Stimulated activated CD4-positive, alpha-beta T cell treated with anti-CD3 and anti-CD28 coated beads, Interleukin-4, amount 100 ng/mL, for 48 hours (primary cell): Measurements from ENCODE around the gene FBXO34.

ENCODE experiments used
- DNase-seq, 2 donors: peaks; one replicate each; pipeline ENCODE4 v3.0.0-alpha.2; 2020; ENCODE audit warnings: low read depth in 2 of 2

The FBXO34 gene, protein sequence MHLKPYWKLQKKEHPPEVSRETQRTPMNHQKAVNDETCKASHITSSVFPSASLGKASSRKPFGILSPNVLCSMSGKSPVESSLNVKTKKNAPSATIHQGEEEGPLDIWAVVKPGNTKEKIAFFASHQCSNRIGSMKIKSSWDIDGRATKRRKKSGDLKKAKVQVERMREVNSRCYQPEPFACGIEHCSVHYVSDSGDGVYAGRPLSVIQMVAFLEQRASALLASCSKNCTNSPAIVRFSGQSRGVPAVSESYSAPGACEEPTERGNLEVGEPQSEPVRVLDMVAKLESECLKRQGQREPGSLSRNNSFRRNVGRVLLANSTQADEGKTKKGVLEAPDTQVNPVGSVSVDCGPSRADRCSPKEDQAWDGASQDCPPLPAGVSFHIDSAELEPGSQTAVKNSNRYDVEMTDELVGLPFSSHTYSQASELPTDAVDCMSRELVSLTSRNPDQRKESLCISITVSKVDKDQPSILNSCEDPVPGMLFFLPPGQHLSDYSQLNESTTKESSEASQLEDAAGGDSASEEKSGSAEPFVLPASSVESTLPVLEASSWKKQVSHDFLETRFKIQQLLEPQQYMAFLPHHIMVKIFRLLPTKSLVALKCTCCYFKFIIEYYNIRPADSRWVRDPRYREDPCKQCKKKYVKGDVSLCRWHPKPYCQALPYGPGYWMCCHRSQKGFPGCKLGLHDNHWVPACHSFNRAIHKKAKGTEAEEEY

DNA sequence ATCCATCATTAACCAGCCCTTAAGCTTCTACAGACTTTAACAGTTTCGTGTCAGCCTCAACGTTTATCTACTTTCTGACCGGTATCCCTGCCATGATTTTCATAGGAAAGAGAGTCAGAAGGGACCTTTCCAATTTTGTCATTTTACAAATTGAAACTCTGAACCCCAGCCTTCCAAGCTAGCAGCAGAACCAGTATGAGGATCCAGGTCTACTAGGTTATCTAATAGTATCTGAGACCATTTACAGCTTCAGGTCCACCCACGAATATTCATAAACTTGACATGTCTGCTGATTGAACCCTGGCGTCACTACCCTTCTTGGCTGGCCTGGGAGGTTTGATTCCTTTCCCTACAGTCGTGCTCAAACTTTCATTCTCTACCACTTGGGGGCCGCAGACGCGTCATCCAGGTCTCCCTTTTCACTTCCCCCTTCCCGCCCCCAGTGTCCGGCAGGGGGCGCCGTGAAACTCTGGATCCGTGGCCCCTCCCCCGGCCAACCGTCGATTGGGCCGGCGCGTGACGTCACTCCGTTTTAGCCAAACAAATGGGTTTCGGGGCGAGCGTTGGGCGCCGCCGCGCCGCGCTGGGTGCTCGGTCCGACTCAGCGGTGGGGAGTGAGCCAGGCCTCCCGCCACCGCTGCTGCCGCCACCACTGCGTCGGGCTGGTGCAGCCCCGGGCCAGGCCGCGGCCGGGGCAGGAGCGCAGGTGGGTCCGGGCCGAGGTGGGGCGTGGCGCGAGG is at the start of gene FBXO34:
Gene FBXO34, plus strand, starts transcription at position 590 of the 740 bp plus-strand sequence. CDS start 78,970 bp downstream, outside the sequence.
- DNase-seq = peak; percentile 99 to 100

DNA sequence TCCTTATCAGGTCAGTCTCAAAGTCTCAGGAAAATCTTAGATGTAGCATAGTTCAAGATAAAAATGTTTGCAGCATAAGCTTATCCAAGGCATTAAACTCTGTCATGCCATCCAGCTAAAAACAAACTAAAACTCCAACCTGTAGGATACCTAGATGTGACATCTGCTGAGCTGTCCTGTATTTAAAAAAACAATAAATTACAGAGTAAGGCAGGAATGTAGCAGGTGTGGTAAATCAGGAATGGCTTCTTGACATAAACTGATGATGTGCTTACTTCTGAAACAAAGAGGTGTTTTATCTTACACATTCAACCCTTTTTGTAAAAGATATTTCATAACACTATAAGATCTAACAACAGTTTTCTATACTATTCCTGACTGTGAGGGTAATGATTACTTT is 49.3 kb upstream of the FBXO34 start:
- no peak for DNase-seq

DNA sequence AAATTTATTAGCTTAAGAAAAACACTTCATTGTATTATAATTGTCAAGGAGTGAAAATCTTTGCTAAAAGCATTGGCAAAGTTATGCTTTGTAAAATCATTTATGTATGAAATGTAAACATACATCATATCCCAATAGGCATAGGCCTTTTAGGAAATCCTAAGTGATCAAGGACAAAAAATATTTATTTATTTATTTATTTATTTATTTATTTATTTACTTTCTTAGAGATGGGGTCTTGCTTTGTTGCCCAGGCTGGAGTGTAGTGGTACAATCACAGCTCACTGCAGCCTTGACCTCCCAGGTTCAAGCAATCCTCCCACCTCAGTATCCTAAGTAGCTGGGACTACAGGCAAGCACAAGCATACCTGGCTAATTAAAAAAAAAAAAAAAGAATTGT is 47.9 kb upstream of the FBXO34 start:
- DNase-seq = no peak

DNA sequence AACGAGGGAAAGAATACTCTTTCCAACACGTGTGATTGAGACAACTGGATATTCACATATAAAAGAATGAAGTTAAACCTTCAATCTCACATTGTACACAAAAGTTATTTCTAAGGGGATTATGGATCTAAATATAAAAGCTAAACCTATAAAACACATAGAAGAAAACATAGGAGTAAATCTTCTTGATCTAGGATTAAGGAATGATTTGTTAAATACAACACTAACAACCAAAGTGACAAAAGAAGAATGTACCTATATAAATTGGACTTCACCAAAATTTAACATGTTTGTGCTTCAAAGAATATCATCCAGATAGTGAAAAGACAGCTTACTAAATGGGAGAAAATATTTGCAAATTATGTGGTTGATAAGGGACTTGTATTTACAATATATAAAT is 43.0 kb upstream of the FBXO34 start:
- no peak for DNase-seq

DNA sequence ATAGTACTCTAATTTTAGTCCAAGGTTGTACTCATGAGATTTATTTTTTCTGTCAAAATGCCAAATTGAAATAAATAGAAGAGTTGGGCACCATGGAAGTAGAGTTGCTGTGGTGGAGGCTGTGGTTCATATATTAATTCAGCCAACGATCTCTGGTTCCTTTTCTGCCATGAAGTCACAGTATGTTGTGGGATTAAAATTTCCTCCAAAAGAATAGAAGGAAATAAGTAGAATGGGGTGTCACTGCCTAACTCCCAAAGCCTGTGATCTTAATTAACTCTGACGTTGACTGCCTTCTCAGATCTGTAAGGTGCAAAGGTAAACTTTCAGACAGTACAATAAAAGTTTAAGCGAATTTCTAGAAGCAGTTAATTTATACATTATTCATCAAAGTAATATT is 37.6 kb upstream of the FBXO34 start:
- no peak for DNase-seq

DNA sequence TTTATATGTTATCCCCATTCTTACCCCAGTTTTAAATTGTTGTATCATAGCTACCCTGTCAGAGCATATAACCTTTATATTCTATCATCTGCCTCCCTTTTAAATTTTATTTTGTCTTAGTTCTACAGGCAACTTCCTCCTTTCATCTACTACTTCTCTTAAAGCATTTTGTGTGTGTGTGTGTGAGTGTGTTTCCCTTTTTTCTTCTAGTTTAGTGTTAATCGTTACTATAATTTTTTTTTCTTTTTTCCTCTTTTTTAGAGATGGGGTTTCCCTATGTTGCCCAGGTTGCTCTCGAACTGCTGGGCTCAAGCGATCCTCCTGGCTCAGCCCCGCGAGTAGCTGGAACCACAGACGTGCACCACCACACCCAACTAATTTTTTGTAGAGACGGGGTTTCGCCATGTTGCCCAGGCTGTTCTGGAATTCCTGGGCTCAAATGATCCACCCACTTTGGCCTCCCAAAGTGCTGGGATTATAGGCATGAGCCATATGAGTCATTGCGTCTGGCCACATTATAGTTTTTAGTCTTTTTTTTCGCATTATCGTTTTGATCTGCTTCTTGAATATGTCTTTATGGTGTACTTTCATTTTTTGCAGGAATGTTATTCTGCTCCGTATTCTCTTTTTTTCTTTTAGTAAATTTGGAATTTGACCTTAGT is 33.1 kb upstream of the FBXO34 start:
- no peak for DNase-seq

DNA sequence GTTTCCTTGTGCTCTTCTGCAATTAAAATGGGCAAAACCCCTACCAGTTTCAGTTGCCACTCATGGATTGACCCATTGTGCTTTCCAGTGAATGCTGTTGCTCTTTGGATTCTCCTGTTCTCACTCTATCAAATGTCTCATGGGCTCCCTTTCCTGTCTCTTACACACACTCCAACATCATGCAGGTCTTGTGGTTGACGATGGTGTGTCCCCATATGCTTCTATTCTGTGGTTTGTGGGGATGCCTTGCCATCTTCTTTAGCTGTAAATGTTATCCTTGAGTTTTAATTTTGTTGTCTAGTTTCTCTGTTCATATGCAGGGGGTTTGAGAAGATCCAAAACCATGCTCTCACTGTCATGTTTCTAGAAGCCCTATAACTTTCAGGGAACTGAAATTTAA is 31.9 kb upstream of the FBXO34 start:
- no peak for DNase-seq

DNA sequence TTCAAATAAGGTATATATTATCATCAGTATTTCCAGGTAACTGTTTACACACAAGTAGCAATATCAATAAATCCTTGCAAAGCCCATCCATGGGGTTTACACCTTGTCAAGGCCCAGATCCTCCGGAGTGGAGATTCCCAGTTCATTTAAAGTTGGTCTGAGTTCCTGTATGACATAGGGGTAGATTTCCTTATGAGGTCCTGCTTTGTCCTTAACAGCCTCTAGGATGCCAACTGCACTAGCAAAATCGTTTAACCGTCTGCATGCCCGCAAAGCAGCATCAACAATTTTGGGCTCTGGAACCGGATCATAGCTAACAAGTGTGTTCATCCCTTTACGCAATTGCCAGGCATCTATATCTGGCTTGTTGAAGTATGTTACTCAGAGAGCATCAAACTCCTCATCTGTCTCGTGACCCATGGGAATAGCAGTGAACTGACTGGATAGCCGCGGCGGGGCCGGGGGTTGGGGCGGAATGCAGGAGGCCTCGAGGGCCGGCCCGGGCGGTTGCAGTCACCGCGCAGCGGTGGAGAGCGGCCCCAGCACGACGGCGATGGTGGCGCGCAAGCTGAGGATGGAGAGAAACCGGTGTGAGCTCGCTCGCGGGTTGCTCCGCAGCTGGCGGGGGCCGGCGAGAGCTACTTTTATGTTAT is 30.6 kb upstream of the FBXO34 start:
- DNase-seq = no peak

DNA sequence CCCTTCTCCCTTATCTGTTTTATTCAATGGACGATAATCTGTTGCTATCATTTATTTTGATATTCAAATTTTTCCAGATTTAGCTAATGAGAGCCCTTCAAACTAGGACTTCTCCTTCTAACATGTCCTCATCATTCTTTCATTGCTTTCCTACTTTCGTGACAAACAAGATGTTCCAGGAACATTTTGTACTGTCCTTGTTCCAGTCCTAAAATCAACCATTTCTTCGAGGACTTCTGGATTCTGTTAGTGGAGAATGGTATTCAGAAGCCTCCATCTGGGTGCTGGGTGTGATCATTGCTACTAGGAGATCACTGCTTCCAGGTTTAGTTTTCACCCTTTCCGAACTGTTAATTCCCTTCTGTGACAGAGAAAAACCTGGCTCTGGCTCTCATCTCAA is 29.5 kb upstream of the FBXO34 start:
- no peak for DNase-seq

DNA sequence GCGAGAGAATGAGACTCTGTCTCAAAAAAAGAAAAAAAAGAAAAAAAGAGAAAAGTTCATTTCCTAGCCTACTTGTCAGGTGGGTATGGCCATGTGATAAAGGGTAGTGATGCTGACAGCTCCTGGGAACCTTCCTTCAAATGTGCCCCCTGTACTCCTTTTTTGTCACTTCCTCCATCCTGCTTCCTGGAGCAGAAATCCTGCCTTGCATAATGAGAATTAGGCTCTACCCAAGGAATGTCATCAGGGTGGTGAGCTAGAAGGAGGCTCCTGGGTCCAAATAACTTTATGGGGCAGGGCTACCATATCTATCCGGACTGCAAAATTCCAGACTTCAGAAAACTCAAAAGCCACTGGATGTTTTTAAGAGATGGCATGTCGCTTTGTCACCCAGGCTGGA is 27.8 kb upstream of the FBXO34 start:
- no peak for DNase-seq

DNA sequence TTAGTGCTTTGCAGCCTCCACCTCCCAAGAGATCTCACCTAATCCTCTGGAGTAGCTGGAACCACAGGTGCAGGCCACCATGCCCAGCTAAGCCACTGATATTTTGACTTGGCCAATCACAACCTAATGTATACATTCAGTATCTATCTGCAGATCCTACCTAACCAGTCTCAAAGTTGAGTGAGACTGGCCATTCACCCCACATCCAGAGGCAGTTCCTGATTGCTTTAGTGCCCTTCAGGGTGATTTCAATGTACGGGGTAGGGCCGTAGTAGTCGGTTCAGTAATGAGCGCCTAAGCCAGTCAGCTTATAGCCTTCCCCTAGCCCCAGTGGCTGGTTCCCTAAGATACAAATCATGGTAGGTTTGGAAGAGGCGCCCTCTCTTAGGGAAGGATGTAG is 27.4 kb upstream of the FBXO34 start:
- no peak for DNase-seq

DNA sequence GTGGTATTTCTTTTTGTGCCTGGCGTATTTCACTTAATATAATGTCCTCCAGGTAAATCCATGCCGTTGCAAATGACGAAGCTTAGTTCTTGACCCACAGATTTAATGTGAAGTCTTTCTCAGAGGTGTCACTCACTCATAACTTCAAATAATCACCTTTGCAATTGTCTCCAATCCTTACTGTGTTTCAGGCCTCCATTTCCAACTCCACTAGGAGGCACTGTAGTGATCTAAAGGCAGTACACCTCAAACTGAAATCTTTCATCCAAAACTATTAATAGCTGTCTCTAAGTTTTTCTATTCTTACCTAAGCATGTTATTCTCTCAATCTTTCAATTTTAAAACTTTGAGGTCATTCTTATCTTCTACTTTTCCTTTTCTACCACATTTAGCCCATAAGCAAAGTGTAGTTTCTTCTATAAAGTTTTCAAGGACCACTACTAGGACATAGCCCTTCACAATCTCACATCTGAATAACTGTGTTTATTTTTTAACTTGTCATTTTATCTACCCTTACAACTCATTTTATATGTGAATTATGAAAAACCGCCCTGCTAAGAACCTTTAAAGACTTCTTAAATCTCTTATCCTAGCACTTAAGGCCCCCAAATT is 25.5 kb upstream of the FBXO34 start:
- no peak for DNase-seq

DNA sequence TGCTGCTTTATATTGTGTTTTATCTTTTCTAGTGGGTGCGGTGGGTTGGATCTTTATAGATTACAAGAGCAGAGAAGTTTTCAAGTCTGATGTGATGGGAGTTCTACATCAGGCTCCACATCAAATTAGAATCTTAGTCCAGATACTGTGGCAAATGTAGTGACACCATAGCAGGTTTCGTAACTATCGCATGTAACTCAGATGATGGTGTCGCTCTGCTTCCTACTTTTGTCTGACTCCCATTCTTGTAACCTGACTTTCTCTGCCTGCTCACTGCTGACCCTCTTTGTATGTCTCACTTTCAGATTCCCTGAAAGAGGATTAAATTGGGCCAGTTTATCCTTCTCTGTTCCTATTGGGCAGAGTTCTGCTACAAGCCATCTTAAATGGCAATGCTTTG is 22.8 kb upstream of the FBXO34 start:
- no peak for DNase-seq

DNA sequence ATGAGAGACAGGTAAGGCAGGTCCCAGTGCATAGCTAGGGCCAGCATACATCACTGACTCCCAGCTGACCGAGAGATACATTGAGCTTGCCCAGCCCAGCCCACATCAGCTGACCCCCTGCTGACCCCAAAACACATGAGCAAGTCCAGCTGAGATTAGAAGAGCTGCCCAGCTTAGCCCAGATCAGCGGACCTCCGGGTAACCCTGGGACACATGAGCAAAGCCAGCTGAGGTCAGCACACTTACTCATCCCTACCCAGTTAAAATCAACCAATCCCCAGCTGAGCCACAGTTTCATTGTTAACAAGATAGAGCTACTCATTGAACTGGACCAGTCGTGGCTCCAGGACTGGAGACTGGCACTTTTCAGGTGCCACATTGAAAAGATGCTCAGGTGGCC is 21.8 kb upstream of the FBXO34 start:
- no peak for DNase-seq

DNA sequence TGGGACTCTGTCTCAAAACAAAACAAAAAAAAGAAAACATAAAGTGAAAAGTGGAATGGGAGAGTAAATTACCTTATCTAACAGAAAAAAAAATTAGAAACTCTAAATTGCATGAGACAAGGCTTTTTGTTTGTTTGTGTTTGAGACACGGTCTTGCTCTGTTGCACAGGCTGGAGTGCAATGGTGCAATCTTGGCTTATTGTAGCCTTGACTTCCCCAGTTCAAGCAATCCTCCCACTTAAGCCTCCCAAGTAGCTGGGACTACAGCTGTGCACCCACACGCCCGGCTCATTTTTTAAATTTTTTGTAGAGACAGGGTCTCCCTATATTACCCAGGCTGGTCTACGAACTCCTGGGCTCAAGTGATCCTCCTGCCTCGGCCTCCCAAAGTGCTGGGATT is 17.9 kb upstream of the FBXO34 start:
- DNase-seq = no peak

DNA sequence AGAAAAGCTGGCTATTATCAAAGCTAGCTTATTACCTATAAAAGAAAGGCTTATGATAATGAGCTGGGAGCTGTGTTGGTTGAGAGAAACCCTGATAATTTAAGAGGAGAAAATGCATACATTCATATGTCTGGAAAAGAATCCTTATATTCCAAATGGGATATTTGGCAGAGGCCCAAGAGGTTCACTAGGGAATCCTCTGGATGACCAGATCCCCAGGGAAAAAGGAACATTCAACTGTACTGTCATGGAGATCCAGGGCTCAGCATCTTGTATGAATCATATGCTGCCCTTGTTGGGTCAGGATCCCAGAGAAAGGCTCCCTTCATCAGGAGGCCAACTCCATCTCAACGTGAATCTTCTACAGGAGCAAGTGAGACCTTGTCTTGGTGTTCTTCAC is 16.6 kb upstream of the FBXO34 start:
- no peak for DNase-seq

DNA sequence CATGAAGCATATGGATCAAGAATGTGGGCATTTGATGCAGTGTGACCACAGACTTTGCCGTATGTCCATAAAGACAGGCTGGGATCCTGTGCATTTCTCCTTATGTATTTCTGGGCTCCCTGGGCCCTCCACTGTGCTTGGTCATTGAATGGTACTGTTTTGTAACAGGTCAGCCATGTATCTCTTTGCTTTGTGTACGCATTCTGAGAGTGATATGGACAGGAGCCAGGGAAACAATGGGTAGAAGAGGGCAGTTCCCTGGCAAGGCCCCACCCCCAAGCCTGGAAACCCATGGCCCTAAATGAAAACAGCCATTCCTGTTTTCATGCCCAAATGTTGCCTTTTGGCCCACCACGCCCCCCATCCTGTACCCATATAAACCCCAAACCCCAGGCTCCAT is 15.2 kb upstream of the FBXO34 start:
- no peak for DNase-seq

DNA sequence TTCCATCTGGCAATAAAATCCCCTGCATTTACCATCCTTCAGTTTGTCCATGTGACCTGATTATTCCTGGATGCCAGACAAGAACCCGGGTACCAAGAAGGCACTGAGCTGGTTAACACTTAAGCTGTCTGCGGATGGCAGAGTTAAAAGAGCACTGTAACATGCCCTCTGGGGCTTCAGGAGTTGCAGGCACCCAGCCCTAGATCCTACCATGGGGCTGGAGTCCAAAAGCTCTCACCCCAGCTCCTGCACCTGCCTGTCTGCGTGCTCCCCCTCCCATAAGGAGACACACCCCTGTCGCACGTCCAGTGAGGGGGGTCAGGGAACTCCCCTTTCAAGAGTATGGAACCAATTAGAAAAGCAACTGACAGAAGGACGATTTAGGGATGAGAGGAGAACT is 14.6 kb upstream of the FBXO34 start:
- DNase-seq = no peak

DNA sequence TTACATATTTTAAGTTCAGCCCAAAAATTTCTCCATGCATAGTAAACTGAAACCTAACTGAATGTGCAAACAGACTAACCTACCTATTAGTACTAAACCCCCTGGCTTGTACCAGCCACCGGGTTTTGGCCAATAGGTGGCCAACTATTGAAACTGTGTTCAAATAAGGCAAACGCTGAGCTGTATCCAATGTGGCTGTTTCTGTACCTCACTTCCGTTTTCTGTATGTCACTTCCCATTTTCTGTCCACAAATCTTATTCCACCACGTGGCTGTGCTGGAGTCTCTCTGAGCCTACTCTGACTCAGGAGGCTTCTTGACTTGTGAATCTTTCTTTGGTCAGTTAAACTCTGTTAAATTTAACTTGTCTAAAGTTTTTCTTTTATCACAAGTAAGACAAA is 6.0 kb upstream of the FBXO34 start:
- DNase-seq = no peak

DNA sequence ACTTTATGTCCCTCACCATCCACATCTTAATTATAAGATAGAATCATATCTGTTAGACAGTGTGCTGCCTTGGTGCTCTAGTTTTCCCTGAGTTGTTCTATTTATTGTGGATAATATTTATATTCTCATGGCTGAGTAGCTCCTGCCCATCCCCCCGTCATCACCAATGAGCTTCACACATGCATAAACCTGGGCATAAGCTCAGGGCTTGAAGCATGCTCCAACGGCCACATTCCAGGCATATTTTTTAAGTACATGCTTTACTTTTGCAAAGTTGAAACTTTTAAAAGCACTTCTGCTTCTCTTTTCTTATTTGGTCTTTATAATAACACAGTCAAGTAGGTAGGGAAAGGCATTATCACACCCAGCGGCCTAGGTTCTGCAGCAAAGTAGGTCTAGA is 3.4 kb upstream of the FBXO34 start:
- no peak for DNase-seq
